Heart right ventricle (tissue), 16 donors: ENCODE measurements around the gene CD81. TPM values are rescaled to one million over a fixed set of nuclear protein-coding genes. Genes with fewer than 3 reads are reported as not detected.

Experiments used
- ATAC-seq, 8 donors: fragments of 200-7000 bp; cut with Tn5 transposase; one replicate each; pipeline ENCODE4 v1.9.1; 2020; ENCODE audit warnings: mild to moderate bottlenecking in 8 of 8, moderate library complexity in 8 of 8, moderate number of reproducible peaks in 1 of 8
- DNase-seq, 2 donors: peaks; one replicate each; pipeline ENCODE4 v3.0.0-alpha.2; 2020
- H3K27ac ChIP-seq, 10 donors: fragments of 200-600 bp; sonication (generic) in 2 of 10; one replicate each; pipeline versions ENCODE4 v1.5.0 to v1.8.0; 2020 to 2022; ENCODE audit warnings: mild to moderate bottlenecking in 3 of 10
- H3K27me3 ChIP-seq, 7 donors: fragments of 200-600 bp; one replicate each; pipeline ENCODE4 v1.8.0; 2021 to 2022; ENCODE audit warnings: mild to moderate bottlenecking in 2 of 7
- H3K36me3 ChIP-seq, 9 donors: fragments of 200-600 bp; sonication (generic) in 1 of 9; one replicate each; pipeline versions ENCODE4 v1.5.0 to v1.8.0; 2020 to 2022; ENCODE audit warnings: mild to moderate bottlenecking in 2 of 9
- H3K4me1 ChIP-seq, 9 donors: fragments of 200-600 bp; sonication (generic) in 1 of 9; one replicate each; pipeline versions ENCODE4 v1.5.0 to v1.8.0; 2020 to 2022; ENCODE audit warnings: mild to moderate bottlenecking in 4 of 9
- H3K4me3 ChIP-seq, 10 donors: fragments of 200-600 bp; sonication (generic) in 2 of 10; one replicate each; pipeline versions ENCODE4 v1.5.0 to v1.8.0; 2020 to 2022; ENCODE audit warnings: mild to moderate bottlenecking in 7 of 10, moderate library complexity in 2 of 10
- H3K9me3 ChIP-seq, 11 donors: fragments of 200-600 bp in 10 of 11; sonication (generic) in 2 of 11; one replicate each; pipeline versions ENCODE4 v1.5.0 to v1.8.0; 2013 to 2022; ENCODE audit warnings: mild to moderate bottlenecking in 2 of 11, control low read depth in 1 of 11, moderate library complexity in 1 of 11
- CTCF ChIP-seq, 9 donors: fragments of 200-600 bp; sonication (generic) in 2 of 9; IDR thresholded peaks; one replicate each; pipeline versions ENCODE4 v1.5.0 to v1.8.0; 2021 to 2022; ENCODE audit warnings: antibody characterized with exemption in 9 of 9, mild to moderate bottlenecking in 5 of 9, moderate library complexity in 1 of 9
- WGBS, 2 donors: extraction: QIAGEN DNeasy Blood & Tissue Kit; methylation state at CpG; one replicate each; pipeline ENCODE4 v1.1.7; 2013; ENCODE audit warnings: inconsistent platforms in 1 of 2; 5-methylcytosine and 5-hydroxymethylcytosine counted together
- intact Hi-C, 10 donors: fragments of 100-400 bp; cut with DNase I; formaldehyde crosslinking; loops; one replicate each; pipeline versions ENCODE4 v1.11.1 to v1.14.2; 2022
- polyA plus RNA-seq, 2 donors: library from polyadenylated mRNA; stranded (reverse); fragments of 200-250 nt; gene quantifications; one replicate each; pipeline ENCODE4 v1.2.3, GENCODE V29; 2013
- total RNA-seq, 10 donors: library from RNA; stranded (reverse); fragmentation: NEBNext Ultra II Directional in 3 of 10; extraction: Animal tissue kit (Norgen Biotek cat#: 25700) in 3 of 10; gene quantifications; one replicate each; pipeline versions ENCODE4 v1.2.1 to v1.2.4, GENCODE V29; 2021 to 2023
- donor health status: Arrhythmogenic right ventricular cardiomyopathy.
- donor health status: ischemic (EF 13 %, LVEDD 7.1; RV severe dilation, severe dysfunction).
- donor health status: healthy with polysubstance abuse.
- donor health status: DM: no; HTN: yes; CAD: no.
- donor health status: DM: no; HTN: no; CAD: no.
- donor health status: ischemic (EF 25% LVEDD 6.9; RV normal size, moderate dysfunction).
- donor health status: ischemic (EF 25% LVEDD 5.7; RV mildly dilated, moderate dysfunction).
- donor health status: healthy.
- donor health status: DM: yes; HTN: yes; CAD: no.
- donor health status: Ischemic cardiomyopathy.
- donor health status: ischemic (EF 35%, LVEDD 5.7; RV mildly dilated, moderate dysfunction).
- donor health status: nonischemic (EF 11% LVEDD 7.7; RV severe dilation, severe dysfunction).
- donor health status: DM: yes; HTN: yes; CAD: no.
- donor health status: PGD.
- donor health status: ischemic (EF 29% LVEDD 5.4; RV normal size, mild dysfunction).
- donor health status: nonischemic (EF 23%, LVEDD 6.1; RV moderate dilation, normal function).

CD81 gene
- total and polyA plus RNA-seq, 12 donors, result 346 to 959 (median 513) TPM

- intact Hi-C loops, result loop anchor here in 5 of 10 donors (1.0 to 5.0 kb wide), 6 partner anchors 19 to 232 kb away; partner anchors contain the start of gene TSSC4 (in 1 of the 5)
- no peak for TF ChIP-seq CTCF (IDR thresholded peaks at IDR 0.05)
- ATAC-seq (no peak), DNase-seq (peak in 1 of 2 donors; percentile 9)
- H3K27ac ChIP-seq, result no peak overlapping the region
- 77 to 84% methylated on average over 21 of the region's 21 CpGs for WGBS, 2 donors
- H3K9me3 ChIP-seq, result no peaks in the 10 kb centered on the region
- H3K4me1 ChIP-seq, result peaks cover 0 to 15% (median 9%) of the 10 kb centered on the region in 9 donors
- H3K4me3 ChIP-seq, result no peak overlapping the region
- peaks cover 0 to 18% (median 6%) of the 10 kb centered on the region in 7 donors for H3K27me3 ChIP-seq
- H3K36me3 ChIP-seq, result no peaks in the 10 kb centered on the region
These were observed 41.7 kb downstream of the CD81 start for GRCh38 chr11:2418693-2419360.

GRCh38 chr11:2419638-2420501, 42.8 kb downstream of the CD81 start:
- H3K27me3 ChIP-seq, result peaks cover 0 to 18% (median 6%) of the 10 kb centered on the region in 7 donors
- intact Hi-C loops, result loop anchor here (1.0 to 5.0 kb wide), 11 partner anchors 20 to 233 kb away; partner anchors contain the start of gene TSSC4 (in 1 of the 10)
- H3K9me3 ChIP-seq, result no peaks in the 10 kb centered on the region
- ATAC-seq, result peak; percentile 45 to 87 (median 78)
- no peak overlapping the region for H3K27ac ChIP-seq
- peak; percentile 67 to 82 for DNase-seq
- 53 to 60% methylated on average over 36 of the region's 36 CpGs for WGBS, 2 donors
- H3K4me1 ChIP-seq, result peaks cover 0 to 15% (median 9%) of the 10 kb centered on the region in 9 donors
- TF ChIP-seq CTCF (IDR thresholded peaks at IDR 0.05), result peak; percentile 64 to 91 (median 87)
- peak overlapping the region in 1 of 10 donors; percentile 27 for H3K4me3 ChIP-seq
- no peaks in the 10 kb centered on the region for H3K36me3 ChIP-seq

- peaks cover 0 to 18% (median 6%) of the 10 kb centered on the region in 7 donors for H3K27me3 ChIP-seq
- no peaks in the 10 kb centered on the region for H3K9me3 ChIP-seq
- no peak overlapping the region for H3K27ac ChIP-seq
- ATAC-seq (peak; percentile 89 to 97 (median 94)), DNase-seq (peak; percentile 65 to 83)
- WGBS, 2 donors, result 23 to 25% methylated on average over 44 of the region's 44 CpGs
- TF ChIP-seq CTCF (IDR thresholded peaks at IDR 0.05), result peak; percentile 83 to 97 (median 95)
- no peaks in the 10 kb centered on the region for H3K36me3 ChIP-seq
- H3K4me3 ChIP-seq, result peak overlapping the region in 4 of 10 donors; percentile 3 to 27 (median 12)
- intact Hi-C loops, result loop anchor here (1.0 to 2.0 kb wide), 7 partner anchors 115 to 234 kb away; no protein-coding TSS in a partner anchor
- H3K4me1 ChIP-seq, result peaks cover 0 to 15% (median 9%) of the 10 kb centered on the region in 9 donors
These were observed 43.6 kb downstream of the CD81 start for GRCh38 chr11:2420502-2421225.
